Left ventricle myocardium inferior (tissue), 1 donor: ENCODE results near the gene DEFB124. TPM values are rescaled to one million over a fixed set of nuclear protein-coding genes. Genes with fewer than 3 reads are reported as not detected.

ENCODE experiments used
- DNase-seq: peaks from one replicate; pipeline ENCODE4 v3.0.0-alpha.2; 2020
- H3K27ac ChIP-seq: fragments of 200-600 bp; replicated peaks from 2 replicates; pipeline ENCODE4 v1.8.0; 2021
- H3K27me3 ChIP-seq: fragments of 200-600 bp; 2 replicates; pipeline ENCODE4 v1.8.0; 2021; ENCODE audit warnings: low read depth
- H3K36me3 ChIP-seq: fragments of 200-600 bp; 2 replicates; pipeline ENCODE4 v1.8.0; 2021
- H3K4me1 ChIP-seq: fragments of 200-600 bp; 2 replicates; pipeline ENCODE4 v1.8.0; 2021
- H3K4me3 ChIP-seq: fragments of 200-600 bp; 2 replicates; pipeline ENCODE4 v1.8.0; 2021; ENCODE audit warnings: mild to moderate bottlenecking, moderate library complexity
- H3K9me3 ChIP-seq: fragments of 200-600 bp; replicated peaks from 2 replicates; pipeline ENCODE4 v1.8.0; 2021
- intact Hi-C: fragments of 100-400 bp; cut with micrococcal nuclease; formaldehyde crosslinking; loops from one replicate; pipeline ENCODE4 v1.11.0; 2022
- total RNA-seq: library from RNA; stranded (reverse); fragmentation: NEBNext Ultra II Directional; extraction: Animal tissue kit (Norgen Biotek cat#: 25700); gene quantifications from one replicate; pipeline ENCODE4 v1.2.1, GENCODE V29; 2021
- TF ChIP-seq, protein P1 (sequence below): fragments of 200-600 bp; IDR thresholded peaks from 2 replicates; pipeline ENCODE4 v1.8.0; 2021; ENCODE audit warnings: antibody characterized with exemption, mild to moderate bottlenecking, borderline replicate concordance
- donor health status: DM: no; HTN: yes; CAD: no; lungs with severe emphysema.

Gene DEFB124
- total RNA-seq, 1 donor from 2014 or later = not detected

DNA sequence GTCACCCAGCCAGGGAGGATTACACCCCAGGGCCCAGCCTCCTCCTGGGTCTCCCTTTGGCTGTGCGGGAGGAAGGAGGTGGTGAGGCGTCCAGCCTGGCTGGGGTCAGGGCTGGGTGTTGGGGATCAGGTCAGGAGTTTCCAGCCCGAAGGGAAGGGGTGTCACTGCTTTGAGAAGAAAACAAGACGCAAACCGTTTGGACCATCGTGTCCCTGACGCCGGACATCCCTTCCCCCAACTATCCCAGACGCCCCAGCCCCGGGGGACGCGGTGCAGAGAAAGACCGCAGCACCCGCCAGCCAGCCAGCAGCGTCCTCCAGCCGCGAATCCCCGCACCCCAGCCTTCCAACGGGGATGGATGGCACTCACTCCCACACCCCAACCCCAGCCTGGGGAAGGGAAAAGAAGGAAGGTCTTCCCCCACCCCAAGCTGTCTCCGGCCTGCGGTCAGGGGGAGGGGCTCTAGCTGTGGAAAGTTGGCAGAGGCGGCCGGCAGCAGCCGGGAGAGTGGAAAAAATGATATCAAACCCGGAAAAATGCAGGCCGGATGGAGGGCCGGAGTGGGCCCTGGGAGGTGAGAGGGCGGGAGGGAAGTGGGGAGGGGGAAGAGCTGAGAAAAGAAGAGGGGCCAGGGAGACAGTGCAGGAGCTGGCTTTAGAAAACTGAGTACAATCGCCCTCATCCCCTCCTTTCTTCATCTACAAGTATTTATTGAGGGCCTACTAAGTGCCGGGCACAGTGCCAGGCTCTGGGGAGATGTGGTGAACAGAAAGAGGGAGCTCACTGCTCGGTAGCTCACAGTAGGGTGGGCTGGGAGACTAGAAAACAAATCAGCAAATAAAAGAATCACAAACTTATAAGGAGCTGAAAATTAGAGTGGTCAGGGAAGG is 10.8 kb upstream of the DEFB124 start:
- Histone ChIP-seq H3K4me3 (peak overlapping the region; percentile 58), H3K27me3 (peaks cover 41% of the 10 kb centered on the region), H3K4me1 (peaks cover 24% of the 10 kb centered on the region), H3K9me3 (no peaks in the 10 kb centered on the region), H3K27ac (peak overlapping the region; percentile 88), H3K36me3 (no peaks in the 10 kb centered on the region)
- TF ChIP-seq, protein P1, sequence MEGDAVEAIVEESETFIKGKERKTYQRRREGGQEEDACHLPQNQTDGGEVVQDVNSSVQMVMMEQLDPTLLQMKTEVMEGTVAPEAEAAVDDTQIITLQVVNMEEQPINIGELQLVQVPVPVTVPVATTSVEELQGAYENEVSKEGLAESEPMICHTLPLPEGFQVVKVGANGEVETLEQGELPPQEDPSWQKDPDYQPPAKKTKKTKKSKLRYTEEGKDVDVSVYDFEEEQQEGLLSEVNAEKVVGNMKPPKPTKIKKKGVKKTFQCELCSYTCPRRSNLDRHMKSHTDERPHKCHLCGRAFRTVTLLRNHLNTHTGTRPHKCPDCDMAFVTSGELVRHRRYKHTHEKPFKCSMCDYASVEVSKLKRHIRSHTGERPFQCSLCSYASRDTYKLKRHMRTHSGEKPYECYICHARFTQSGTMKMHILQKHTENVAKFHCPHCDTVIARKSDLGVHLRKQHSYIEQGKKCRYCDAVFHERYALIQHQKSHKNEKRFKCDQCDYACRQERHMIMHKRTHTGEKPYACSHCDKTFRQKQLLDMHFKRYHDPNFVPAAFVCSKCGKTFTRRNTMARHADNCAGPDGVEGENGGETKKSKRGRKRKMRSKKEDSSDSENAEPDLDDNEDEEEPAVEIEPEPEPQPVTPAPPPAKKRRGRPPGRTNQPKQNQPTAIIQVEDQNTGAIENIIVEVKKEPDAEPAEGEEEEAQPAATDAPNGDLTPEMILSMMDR = no peak
- intact Hi-C loops = no loop called here
- DNase-seq = peak; percentile 76

DNA sequence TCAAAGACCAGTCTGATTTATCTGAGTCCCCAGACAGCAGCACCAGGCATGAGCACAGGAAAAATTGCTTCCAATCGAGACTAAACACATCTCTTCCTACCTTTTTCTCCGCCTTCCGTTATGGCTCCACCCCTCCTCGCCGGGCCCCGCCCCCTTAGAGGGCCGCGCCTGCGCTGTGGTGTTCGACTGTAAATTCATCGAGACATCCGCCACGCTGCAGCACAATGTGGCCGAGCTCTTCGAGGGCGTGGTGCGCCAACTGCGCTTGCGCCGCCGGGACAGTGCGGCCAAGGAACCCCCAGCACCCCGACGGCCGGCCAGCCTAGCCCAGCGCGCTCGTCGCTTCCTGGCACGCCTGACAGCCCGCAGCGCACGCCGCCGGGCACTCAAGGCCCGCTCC is 9.1 kb upstream of the DEFB124 start:
- Histone ChIP-seq H3K27me3 (peaks cover 44% of the 10 kb centered on the region), H3K4me1 (peaks cover 24% of the 10 kb centered on the region), H3K36me3 (no peaks in the 10 kb centered on the region), H3K27ac (no peak overlapping the region), H3K9me3 (no peaks in the 10 kb centered on the region), H3K4me3 (no peak overlapping the region)
- DNase-seq = no peak
- TF ChIP-seq, protein P1 = no peak
- intact Hi-C loops = no loop called here

DNA sequence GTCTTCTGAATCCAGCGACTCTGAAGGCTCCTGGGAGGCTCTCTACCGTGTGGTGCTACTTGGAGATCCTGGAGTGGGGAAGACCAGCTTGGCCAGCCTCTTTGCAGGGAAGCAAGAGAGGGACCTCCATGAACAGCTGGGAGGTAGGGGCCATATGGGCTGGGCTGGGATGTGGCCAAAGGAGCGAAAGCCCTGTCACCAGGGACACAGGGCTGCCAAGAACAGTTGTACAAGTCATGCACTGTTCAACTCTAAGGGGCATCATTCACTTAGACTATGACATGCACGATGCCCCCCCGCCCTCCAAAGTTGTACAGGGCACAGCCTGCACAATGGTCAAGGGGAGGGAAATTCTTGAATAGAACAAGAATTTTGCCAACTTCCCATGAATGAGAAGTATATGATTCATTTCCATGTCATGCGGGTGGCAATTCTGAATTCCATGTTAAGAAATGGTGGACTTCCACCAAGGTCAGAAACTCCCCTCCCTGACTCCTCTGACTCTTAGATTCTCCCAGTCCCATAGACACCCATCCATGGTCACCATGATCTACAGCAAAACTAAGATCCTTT is 1.8 kb upstream of the DEFB124 start:
- peaks cover 29% of the 10 kb centered on the region for H3K4me1 ChIP-seq
- intact Hi-C loops = no loop called here
- no peak for DNase-seq
- H3K27ac ChIP-seq = peak overlapping the region; percentile 74
- TF ChIP-seq, protein P1 = no peak
- peaks cover 53% of the 10 kb centered on the region for H3K27me3 ChIP-seq
- H3K36me3 ChIP-seq = no peaks in the 10 kb centered on the region
- peak overlapping the region; percentile 68 for H3K4me3 ChIP-seq
- H3K9me3 ChIP-seq = no peaks in the 10 kb centered on the region

DNA sequence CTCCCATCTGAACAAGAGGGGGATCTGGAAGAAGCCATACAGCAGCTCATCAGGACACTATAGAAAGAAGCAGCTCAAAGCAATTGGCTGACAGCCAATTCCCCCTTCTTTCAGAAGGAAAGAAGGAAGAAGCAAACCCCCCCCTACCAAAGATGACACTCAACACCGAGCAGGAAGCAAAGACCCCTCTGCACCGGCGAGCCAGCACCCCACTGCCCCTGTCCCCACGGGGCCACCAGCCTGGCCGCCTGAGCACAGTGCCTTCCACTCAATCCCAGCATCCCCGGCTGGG is 1.3 kb upstream of the DEFB124 start:
- Histone ChIP-seq H3K27ac (peak overlapping the region; percentile 74), H3K4me3 (peak overlapping the region; percentile 68)

DNA sequence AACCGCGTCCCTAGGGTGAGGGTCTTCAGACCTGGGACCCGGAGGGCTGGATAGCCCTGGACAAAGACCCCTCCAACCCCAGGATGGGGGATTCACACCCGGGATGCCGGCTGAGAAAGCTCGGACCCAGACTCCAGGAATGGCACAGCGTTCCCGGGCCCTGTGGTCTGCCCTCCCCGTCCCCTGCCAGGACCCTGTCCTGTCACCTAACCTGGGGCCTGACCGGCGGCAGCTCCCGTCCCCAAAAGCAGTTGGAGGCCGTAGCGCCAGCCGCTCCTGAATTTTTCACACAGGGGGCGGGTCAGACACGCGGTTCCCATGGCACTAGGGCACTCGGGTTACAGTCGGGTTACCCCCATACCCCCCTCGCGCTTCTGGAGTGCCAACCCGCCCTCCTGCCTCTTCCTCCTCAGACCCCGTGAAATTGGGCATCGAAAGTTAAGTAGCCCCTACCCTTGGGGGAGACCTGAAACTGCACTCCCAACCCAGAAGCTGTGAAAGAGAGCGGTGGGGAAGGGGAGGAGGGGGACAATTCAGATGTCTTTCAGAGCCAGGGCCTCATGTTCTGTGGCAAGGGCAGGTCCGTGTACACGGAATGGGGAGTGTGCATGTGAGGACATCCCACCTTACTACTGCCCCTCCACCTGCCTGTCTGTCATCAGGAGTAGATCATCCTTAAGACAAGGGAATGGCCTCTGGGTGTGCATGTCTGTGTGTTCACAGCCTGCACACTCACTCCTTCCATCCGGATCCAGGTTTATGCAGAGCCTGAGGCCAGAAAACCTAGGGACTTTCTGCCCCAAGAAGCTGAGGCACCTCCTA is 756 bp upstream of the DEFB124 start:
- H3K27ac ChIP-seq = peak overlapping the region; percentile 74
- H3K36me3 ChIP-seq = no peaks in the 10 kb centered on the region

More for the DNA sequence above, 1.3 kb upstream of the DEFB124 start:
- intact Hi-C loops = no loop called here
- peaks cover 53% of the 10 kb centered on the region for H3K27me3 ChIP-seq
- TF ChIP-seq, protein P1 = no peak
- no peaks in the 10 kb centered on the region for H3K36me3 ChIP-seq
- no peaks in the 10 kb centered on the region for H3K9me3 ChIP-seq
- peaks cover 29% of the 10 kb centered on the region for H3K4me1 ChIP-seq
- no peak for DNase-seq

More for the DNA sequence above, 756 bp upstream of the DEFB124 start:
- peak overlapping the region; percentile 68 for H3K4me3 ChIP-seq
- H3K9me3 ChIP-seq = no peaks in the 10 kb centered on the region
- H3K27me3 ChIP-seq = peaks cover 53% of the 10 kb centered on the region
- intact Hi-C loops = no loop called here
- H3K4me1 ChIP-seq = peaks cover 29% of the 10 kb centered on the region
- TF ChIP-seq, protein P1 = no peak
- DNase-seq = no peak
